ENCODE results near the gene PLEKHH2.

- TF ChIP-seq POLR2AphosphoS5 (IDR thresholded peaks at IDR 0.05; ENCODE audit: low read depth) (no peak), EZH2 (IDR thresholded peaks at IDR 0.05; ENCODE audit: low read depth, unreplicated experiment) (no peak), CREB1 (CRISPR knock-in tag; IDR thresholded peaks at IDR 0.05; ENCODE audit: low read depth) (no peak), JUNB (IDR thresholded peaks at IDR 0.05; ENCODE audit: unreplicated experiment) (no peak), EZH2phosphoT487 (IDR thresholded peaks at IDR 0.05; ENCODE audit: unreplicated experiment) (no peak), STAT1 (IDR thresholded peaks at IDR 0.05; ENCODE audit: unreplicated experiment) (no peak), ETS1 (IDR thresholded peaks at IDR 0.05) (no peak)
- TF ChIP-seq, protein P1, sequence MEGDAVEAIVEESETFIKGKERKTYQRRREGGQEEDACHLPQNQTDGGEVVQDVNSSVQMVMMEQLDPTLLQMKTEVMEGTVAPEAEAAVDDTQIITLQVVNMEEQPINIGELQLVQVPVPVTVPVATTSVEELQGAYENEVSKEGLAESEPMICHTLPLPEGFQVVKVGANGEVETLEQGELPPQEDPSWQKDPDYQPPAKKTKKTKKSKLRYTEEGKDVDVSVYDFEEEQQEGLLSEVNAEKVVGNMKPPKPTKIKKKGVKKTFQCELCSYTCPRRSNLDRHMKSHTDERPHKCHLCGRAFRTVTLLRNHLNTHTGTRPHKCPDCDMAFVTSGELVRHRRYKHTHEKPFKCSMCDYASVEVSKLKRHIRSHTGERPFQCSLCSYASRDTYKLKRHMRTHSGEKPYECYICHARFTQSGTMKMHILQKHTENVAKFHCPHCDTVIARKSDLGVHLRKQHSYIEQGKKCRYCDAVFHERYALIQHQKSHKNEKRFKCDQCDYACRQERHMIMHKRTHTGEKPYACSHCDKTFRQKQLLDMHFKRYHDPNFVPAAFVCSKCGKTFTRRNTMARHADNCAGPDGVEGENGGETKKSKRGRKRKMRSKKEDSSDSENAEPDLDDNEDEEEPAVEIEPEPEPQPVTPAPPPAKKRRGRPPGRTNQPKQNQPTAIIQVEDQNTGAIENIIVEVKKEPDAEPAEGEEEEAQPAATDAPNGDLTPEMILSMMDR (conservative IDR thresholded peaks at IDR 0.05; ENCODE audit: low read depth in 2 of 2): no peak
- TF ChIP-seq, protein P2, sequence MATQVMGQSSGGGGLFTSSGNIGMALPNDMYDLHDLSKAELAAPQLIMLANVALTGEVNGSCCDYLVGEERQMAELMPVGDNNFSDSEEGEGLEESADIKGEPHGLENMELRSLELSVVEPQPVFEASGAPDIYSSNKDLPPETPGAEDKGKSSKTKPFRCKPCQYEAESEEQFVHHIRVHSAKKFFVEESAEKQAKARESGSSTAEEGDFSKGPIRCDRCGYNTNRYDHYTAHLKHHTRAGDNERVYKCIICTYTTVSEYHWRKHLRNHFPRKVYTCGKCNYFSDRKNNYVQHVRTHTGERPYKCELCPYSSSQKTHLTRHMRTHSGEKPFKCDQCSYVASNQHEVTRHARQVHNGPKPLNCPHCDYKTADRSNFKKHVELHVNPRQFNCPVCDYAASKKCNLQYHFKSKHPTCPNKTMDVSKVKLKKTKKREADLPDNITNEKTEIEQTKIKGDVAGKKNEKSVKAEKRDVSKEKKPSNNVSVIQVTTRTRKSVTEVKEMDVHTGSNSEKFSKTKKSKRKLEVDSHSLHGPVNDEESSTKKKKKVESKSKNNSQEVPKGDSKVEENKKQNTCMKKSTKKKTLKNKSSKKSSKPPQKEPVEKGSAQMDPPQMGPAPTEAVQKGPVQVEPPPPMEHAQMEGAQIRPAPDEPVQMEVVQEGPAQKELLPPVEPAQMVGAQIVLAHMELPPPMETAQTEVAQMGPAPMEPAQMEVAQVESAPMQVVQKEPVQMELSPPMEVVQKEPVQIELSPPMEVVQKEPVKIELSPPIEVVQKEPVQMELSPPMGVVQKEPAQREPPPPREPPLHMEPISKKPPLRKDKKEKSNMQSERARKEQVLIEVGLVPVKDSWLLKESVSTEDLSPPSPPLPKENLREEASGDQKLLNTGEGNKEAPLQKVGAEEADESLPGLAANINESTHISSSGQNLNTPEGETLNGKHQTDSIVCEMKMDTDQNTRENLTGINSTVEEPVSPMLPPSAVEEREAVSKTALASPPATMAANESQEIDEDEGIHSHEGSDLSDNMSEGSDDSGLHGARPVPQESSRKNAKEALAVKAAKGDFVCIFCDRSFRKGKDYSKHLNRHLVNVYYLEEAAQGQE (IDR thresholded peaks at IDR 0.05; ENCODE audit: unreplicated experiment): no peak
Observed at GRCh38 chr2:43790147-43790546, 153.1 kb downstream of the PLEKHH2 start.
